Stimulated activated CD8-positive, alpha-beta memory T cell treated with anti-CD3 and anti-CD28 coated beads, Interleukin-2, amount 100 ng/mL, for 1 hour (primary cell): ENCODE data around the gene EIF2A.
"Not testable (repeated sequence)": the region's sequence is repeated elsewhere in the genome, so short reads cannot be mapped to it uniquely, and the experiment has no call there.

Source experiments
- DNase-seq, 2 donors: peaks; one replicate each; pipeline ENCODE4 v3.0.0-alpha.2; 2020; ENCODE audit warnings: low read depth in 2 of 2

Gene EIF2A

DNA sequence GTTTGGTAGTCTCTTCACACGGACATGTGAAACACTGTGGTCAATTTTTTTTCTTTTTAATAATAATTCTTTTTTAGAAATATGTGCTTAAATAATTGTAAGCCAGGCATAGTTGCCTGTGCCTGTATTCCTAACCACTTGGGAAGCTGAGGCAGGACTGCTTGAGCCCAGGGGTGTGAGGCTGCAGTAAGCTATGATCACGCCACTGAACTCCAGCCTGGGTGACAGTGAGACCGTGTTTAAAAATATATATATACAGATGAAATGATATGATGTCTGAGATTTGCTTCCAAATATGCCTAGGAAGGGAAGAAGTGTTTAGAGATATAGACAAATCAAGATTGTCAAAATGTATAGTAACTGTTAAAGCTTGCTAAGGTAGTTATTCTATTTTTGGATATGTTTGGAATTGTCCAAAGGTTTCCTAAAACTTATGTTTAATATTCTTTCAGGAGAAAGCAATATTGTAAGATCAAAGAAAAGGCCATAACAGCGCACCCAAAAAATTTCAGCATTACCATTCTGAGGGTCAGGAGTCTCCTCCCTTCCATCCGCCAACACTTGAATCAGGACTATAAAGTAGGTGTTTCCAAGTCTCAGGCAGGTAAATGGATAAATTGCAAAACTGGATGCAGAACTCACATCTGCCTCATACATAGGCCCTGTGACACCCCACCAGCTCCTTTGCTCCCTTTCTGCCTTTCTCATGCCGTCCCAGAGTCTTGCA is 56.0 kb downstream of the EIF2A start:
- no peak for DNase-seq

GRCh38 chr3:150603153-150603979 is 56.8 kb downstream of the EIF2A start, which contains the start of gene SELENOT:
Gene SELENOT, plus strand, starts transcription at chr3:150603321. Its CDS starts 42 bp downstream, at chr3:150603363.
- peak; percentile 82 to 91 for DNase-seq

DNA sequence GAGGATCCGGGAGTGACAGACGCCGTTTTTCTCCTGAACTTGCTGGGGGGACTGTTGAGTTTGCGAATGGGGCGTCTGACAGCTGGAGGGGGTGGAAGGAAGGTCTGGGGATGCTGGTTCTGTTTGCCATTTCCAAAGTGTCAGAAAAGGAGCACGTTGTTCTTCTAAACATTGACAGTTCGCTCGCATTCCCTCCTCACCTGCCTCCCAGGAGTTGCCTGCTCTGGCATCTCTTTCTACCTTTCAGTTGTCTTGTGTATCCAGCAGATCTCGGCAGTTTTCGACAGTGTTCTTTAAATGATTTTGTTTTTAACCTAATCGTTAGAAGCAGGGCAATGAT is 57.4 kb downstream of the EIF2A start:
- DNase-seq: no peak

DNA sequence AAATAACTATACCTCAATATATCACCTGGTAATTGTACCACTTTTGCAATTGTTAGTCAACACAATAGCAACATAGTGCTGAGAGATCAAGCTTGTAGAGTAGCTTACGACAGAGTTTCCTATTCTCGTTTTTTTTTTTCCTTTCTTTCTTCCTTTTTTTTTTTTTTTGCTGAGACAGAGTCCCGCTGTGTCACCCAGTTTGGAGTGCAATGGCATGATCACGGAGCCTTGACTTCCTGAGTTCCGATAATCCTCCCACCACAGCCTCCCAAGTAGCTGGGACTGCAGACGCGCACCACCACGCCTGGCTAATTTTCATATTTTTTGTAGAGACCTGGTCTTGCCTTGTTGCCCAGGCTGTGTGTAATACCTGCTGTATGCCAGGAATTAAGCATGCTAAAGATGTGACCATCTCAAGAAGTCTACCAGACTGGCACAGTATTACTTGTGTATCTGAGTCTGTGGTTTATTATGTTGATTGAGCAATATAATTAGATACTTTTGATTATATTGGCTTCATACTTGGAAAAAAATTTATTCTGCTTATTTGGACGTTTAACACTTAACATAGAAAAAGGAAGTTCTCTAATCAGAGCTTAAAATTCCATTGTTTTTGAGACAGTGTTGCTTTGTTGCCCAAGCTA is 59.5 kb downstream of the EIF2A start:
- DNase-seq: no peak

DNA sequence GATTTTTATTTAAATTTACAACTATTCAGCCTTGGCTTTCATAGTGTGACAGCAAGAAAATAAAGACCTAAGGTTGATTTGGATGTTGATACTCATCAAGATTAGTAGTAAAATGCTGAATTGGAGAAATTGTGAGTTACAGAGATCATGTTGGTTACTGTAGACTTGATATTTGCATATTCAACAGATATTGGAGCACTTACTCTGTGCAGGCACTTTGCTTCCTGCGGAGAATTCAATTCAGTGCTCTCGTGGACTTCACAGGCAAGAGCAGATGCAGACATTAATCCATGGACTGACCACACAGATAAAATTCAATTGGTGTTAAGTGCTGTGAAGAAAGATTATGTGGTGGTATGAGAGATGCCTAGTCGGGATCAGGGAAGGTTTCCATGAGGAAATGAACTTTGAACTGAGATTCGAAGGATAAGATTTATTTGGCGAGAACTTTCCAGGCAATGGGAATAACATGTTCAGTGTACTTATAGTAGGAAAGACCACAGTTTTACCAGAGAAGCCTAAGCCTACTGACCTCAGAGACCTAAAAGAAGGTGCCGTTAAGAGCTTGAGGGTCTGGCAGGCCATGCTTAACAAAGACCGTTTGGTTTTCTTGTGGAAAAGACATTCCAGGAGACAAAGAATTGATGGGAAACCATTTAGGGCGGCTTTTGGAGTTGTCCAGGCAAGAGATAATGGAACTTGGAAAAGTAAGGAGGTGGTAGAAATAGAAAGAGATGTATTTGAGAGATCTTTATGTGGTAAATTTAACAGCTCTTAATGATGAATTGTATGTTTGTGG is 60.9 kb downstream of the EIF2A start:
- DNase-seq: no peak

DNA sequence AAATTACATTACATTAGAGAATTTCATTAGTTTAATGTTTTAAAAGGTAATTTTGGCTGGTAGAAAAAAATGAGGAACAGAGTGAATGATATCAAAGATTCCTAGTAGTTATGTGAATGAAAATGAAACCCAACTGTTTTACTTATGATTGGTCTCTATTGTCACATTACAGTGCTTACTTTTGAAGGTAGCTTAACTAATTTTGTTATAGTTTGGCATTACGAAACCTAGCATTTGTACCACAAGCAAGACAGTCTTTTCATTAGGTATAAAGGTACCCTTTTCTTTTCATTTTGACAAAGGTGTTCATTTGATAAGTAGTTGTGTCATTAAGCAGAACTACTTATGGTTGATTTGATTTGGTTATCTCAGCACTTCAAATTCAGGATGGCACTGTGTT is 63.4 kb downstream of the EIF2A start:
- DNase-seq: no peak

- no peak for DNase-seq
Observed at GRCh38 chr3:150610785-150611184, 64.2 kb downstream of the EIF2A start.

- no peak for DNase-seq
Observed at GRCh38 chr3:150611666-150612065, 65.1 kb downstream of the EIF2A start.

- DNase-seq: no peak
Observed at GRCh38 chr3:150612494-150612893, 65.9 kb downstream of the EIF2A start.

DNA sequence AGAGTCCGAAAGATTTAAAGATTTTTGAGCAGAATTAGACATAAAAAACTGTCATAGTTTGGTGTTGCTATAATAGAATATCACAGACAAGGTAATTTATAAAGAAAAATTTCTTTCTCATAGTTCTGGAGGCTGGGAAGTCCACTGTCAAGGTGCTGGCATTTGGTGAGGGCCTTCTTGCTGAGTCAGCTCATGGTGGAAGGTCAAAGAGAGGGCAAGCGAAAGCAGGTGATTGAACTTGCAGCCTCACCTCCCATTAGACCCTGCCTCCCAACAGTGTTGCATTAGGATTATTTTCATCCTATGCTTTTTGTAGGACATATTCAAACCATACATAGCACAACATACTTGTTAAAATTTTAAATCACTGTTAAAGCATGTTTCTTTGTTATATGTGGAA is 66.4 kb downstream of the EIF2A start:
- DNase-seq: no peak

DNA sequence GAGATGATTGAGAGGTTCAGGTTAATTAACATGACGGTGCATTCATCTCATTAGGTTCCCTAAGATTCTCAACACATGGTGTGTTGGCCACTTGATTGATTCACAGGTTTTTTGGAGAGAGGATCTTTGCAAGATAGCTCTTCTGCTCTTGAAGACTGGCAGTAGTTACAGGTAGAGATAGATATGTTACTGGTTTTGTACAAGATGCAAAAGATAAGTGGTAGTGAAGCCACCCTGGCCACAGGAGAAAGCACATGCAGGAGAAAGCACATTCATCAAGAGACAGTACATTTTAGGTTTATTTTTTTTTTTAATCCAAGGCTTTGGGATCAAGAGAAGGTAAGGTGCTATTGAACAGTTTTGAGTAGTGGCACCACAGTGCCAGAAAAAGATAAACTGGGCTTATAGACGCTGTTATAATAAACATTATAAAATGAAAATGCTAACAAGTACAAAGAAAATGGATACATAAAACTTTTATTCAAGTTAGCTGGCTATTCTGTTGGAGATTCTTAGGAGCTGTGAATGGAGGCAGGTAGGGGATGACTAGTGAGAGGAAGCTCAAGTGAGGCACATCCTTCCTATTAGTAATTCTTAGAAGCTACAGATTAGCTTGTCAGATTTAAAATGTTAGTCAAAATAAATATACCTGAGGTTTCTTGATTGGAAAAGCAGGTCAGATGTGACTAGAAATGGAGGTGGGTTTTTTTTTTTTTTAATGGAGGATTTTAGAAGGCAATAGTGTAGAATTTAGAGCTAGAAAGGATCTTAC is 67.3 kb downstream of the EIF2A start:
- DNase-seq: no peak

GRCh38 chr3:150620002-150620689 is 73.6 kb downstream of the EIF2A start:
- no peak for DNase-seq

DNA sequence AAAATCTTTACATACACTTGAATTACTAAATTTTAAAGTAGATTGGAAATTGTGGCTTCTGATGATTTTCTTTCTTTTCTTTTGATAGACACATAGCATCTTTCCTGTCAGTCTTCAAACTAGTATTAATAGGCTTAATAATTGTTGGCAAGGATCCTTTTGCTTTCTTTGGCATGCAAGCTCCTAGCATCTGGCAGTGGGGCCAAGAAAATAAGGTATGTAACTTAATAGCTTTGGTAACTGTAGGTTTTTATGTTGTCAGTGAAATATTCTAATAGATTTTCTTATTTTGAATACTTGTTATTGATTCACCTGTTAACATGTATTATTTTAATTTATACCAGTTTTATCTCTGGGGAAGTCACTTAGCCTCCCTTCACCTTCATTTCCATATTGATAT is 76.4 kb downstream of the EIF2A start:
- not testable (repeated sequence) for DNase-seq

DNA sequence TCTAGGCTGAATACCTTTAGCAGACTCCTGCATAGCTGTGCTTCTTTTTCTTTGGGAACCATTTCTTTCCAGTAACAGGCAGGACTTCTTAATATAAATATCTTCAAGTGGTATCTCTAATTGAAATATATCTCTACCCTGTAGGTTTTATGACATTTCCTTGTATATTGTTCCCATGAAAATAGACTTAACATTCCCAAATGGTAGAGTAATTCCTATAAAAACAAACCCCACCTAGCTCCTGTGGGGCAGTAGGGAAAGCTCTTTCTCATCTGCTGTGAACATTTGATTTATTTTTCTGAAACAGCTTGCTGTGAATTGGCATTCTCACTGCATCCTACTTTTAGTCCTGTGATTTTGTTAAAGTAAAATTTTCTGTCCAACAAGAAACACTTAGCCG is 77.4 kb downstream of the EIF2A start:
- no peak for DNase-seq

- DNase-seq: no peak
Observed at GRCh38 chr3:150626148-150626930, 79.8 kb downstream of the EIF2A start.

GRCh38 chr3:150627557-150627956 is 81.0 kb downstream of the EIF2A start:
- no peak for DNase-seq

GRCh38 chr3:150631515-150632221 is 85.1 kb downstream of the EIF2A start:
- no peak for DNase-seq

DNA sequence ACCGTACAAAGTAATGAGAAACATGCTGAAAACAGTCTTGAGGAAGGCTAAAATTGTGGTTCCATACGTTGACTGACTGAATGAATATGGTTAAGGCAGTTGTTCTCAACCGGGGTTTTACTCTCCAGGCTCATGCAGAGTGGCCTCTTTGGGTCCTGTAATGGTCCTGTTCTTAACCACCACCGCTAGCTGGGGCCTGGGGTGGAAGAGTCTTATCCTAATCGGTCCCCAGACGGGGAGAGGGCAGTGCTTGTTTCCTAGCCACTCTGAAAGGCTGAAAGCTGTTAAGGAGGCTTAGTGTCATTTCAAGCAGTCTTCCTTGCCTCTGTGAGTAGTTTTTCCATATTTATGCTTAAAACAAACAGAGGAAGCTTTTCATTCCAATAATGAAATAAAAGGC is 88.5 kb downstream of the EIF2A start:
- DNase-seq: no peak

GRCh38 chr3:150635526-150635925 is 88.9 kb downstream of the EIF2A start:
- no peak for DNase-seq
